HUES64 (cell line): Measurements from ENCODE around the gene PDE2A.

Source experiments
- H3K27ac ChIP-seq: 2 replicates; pipeline ENCODE4 v1.7.0; 2013; ENCODE audit warnings: low read depth, low read length, inconsistent platforms
- H3K27me3 ChIP-seq: 2 replicates; pipeline ENCODE4 v1.6.1; 2013; ENCODE audit warnings: mild to moderate bottlenecking, low read length; ENCODE audit not compliant: insufficient read depth
- H3K36me3 ChIP-seq: 2 replicates; pipeline ENCODE4 v1.6.1; 2013; ENCODE audit warnings: mild to moderate bottlenecking, low read length; ENCODE audit not compliant: insufficient read depth
- H3K4me1 ChIP-seq: 2 replicates; pipeline ENCODE4 v1.6.1; 2013; ENCODE audit warnings: mild to moderate bottlenecking, low read length, moderate library complexity; ENCODE audit not compliant: insufficient read depth
- H3K4me3 ChIP-seq: 2 replicates; pipeline ENCODE4 v1.5.1; 2013; ENCODE audit warnings: mild to moderate bottlenecking, low read length, moderate library complexity
- H3K9ac ChIP-seq: 2 replicates; pipeline ENCODE4 v1.6.1; 2013; ENCODE audit warnings: mild to moderate bottlenecking, low read depth, low read length
- H3K9me3 ChIP-seq: 2 replicates; pipeline ENCODE4 v1.6.1; 2013; ENCODE audit warnings: low read depth, low read length; ENCODE audit not compliant: insufficient read depth
- WGBS: fragments of 150-250, 120-280 bp; methylation state at CpG from one replicate; pipeline ENCODE4 v1.1.7; 2013; ENCODE audit warnings: missing lambda C conversion rate; 5-methylcytosine and 5-hydroxymethylcytosine counted together

The PDE2A gene

DNA sequence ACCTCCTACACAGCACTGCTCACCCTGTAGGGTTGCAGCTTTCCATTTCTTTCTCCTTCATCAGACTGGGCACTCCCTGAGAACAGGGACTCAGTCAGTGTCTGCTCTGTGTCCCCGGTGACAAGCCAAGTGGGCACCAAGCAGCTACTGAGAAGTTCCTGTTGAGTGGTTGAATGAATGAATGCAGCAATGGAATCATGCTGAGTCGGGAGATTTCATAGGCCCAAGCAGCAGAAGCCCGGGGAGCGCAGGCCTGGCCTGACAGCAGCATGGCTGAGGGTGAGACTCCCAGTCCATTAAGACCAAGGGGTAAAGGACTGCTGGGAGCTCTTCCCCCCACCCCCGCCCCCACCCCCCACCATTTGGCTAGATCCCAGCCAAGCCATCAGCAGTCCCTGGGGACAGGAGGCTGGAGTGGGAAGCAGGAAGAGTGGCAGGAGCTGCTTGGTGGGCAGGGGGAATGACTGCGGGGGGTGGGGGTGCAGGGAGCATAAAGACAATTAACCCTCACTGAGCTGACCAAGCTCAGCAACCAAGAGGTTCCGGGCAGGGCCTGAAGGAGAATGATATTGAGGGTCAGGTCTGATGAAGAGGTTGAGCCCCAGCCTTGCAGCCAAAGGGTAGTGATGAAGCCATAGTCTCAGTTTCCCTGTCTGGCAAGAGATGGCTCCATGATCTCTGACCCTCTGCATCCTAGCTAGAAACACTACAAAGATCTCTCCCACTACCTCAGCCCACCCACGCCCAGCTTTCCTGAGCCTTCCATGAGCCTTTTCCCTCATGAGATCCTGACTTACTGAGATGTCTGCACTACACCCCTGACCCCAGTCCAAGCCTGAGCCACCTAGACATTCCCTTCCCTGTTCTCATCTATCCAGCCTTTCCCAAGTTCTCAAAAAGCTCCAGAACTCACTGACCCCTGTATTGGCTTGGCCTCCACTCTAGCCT lies 2.8 kb downstream of the PDE2A start:
- Histone ChIP-seq H3K27ac (no peak overlapping the region), H3K4me3 (no peak overlapping the region), H3K9me3 (peaks cover 7% of the 10 kb centered on the region), H3K9ac (no peak overlapping the region), H3K4me1 (peaks cover 26% of the 10 kb centered on the region), H3K27me3 (peaks cover 35% of the 10 kb centered on the region), H3K36me3 (no peaks in the 10 kb centered on the region)
- WGBS, result 78% methylated on average over 7 of the region's 8 CpGs

DNA sequence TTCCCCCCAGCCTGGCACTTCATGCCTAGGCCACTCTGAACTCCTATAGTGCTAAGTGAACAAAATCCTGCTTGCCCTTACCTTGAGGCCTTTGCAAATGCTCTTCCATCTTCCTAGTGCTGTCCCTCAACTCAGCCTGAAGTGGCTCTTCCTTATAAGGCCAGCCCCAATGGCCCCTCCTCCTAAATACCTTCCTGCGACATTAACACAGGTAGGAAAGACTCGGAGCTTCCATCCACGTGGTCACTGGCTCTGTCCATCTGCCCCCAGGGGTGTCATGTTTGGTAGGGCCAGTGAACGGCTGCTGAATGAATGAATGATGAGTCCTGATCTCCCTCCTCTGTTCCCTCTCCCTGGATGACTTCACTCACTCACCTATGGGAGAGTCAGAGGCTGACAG lies 4.2 kb downstream of the PDE2A start:
- Histone ChIP-seq H3K9me3 (peaks cover 7% of the 10 kb centered on the region), H3K9ac (no peak overlapping the region), H3K27me3 (peaks cover 21% of the 10 kb centered on the region), H3K4me3 (no peak overlapping the region), H3K27ac (no peak overlapping the region), H3K4me1 (peaks cover 13% of the 10 kb centered on the region), H3K36me3 (no peaks in the 10 kb centered on the region)
- 39% methylated on average over 4 of the region's 4 CpGs for WGBS

DNA sequence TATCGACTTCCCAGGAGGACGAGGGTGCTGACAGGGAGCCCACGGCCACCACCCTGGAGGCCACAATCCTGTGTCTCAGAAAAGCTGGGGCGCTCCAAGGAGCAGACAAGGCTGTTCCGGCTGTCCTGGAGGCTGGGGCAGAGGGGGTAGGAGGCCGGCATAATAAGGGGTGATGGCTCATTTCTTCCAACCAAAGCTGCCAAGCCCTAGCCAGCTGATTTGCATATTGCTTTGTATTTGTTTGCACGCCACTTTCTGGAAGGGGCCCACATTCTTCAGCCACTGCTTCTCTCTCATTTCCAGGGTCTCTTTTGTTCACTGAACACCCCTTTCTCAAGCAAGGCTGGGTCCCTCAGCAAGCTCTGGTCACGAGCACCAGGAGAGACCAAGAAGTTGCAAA lies 4.7 kb downstream of the PDE2A start:
- Histone ChIP-seq H3K4me1 (peaks cover 10% of the 10 kb centered on the region), H3K9ac (no peak overlapping the region), H3K4me3 (no peak overlapping the region), H3K9me3 (peaks cover 7% of the 10 kb centered on the region), H3K27ac (no peak overlapping the region), H3K27me3 (peaks cover 16% of the 10 kb centered on the region), H3K36me3 (no peaks in the 10 kb centered on the region)
- 83% methylated on average over 8 of the region's 8 CpGs for WGBS

DNA sequence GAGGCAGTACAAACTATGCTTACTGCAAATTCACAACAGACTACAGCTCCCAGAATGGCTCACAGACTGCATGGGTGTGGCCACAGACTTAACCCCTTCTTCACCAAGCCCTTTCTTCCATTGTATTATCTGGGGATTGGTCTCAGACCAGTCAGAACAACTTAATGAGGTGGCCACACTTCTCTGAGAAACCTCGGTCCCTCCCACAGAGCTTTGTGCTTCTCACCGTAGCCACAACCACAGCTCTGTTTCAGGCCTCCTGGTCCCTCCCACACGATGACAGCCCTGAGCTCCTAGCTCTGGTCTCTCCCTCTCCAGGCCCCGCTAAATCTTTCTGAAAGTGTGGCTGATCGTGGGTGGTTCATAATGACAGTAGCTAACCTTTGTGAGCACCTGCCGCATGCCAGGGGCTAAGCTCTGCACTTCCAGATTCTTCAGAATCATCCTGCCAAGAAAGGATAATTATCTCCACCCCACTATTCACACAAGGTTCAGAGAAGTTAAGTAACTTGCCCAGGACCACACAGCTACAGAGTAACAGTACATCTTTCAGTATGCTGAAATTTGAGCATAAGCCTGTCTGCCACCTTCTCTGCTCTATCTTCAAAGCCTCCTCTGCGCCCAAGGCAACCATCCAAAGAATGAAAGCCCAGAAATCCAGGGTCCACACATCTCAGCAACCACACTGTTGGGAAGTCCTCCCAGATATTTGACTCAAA lies 5.4 kb downstream of the PDE2A start:
- Histone ChIP-seq H3K4me3 (no peak overlapping the region), H3K27me3 (peaks cover 8% of the 10 kb centered on the region), H3K36me3 (no peaks in the 10 kb centered on the region), H3K27ac (no peak overlapping the region), H3K4me1 (peaks cover 7% of the 10 kb centered on the region), H3K9me3 (peaks cover 7% of the 10 kb centered on the region), H3K9ac (no peak overlapping the region)
- WGBS, result 81% methylated on average over 7 of the region's 7 CpGs

DNA sequence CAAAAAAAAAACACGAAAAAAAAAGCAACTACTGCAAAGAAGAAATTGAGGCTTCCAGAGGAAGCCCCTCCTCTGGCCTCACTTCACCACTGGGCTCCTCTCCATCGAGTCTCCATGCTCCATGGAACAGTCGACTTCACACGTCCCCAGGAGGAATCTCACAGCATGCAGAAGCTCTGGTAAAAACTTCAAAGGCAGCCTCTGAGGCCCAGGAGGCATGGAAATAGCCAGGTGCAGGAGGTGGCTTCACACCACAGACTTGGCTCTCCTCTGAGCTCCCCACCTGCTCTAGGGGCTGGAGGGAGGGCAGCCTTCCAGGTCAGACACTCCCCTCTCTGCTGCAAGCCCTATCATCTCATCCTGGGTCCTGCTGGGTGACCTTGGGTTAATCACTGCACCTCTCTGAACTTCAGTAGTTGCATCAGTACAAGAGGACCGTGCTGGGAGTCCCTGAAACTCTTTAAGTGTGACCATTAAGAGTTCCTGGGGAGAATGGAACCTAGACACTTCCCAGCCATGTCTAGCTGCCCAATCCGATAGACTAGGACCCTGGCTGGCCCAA lies 8.2 kb downstream of the PDE2A start:
- no peak overlapping the region for H3K9ac ChIP-seq
- WGBS, result 53% methylated on average over 6 of the region's 6 CpGs

DNA sequence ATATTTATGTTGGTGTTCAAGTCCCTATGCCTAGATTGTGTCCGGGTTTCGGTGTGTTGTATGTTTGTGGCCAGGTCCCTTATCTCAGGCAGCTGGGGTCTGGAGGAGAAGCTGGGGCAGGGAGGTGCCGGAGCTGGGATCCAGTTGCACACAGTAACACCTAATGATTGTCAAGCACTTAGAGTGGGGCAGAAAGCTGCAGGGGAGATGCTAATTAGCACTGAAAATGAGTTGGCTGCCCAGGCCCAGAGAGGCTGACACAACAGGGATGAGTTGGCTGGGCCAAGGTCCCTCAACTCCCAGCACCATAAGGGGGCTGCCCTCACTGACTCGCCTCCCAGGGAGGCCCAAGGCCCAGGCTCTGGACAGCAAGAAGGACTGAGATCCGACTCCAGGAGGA lies 12.2 kb downstream of the PDE2A start:
- no peak overlapping the region for H3K4me3 ChIP-seq
- peaks cover 2% of the 10 kb centered on the region; the same call in 1 of the 2 replicates for H3K4me1 ChIP-seq
- H3K9ac ChIP-seq, result no peak overlapping the region
- no peak overlapping the region for H3K27ac ChIP-seq
- 80% methylated on average over 5 of the region's 5 CpGs for WGBS
- no peaks in the 10 kb centered on the region for H3K9me3 ChIP-seq
- no peaks in the 10 kb centered on the region for H3K36me3 ChIP-seq
- no peaks in the 10 kb centered on the region for H3K27me3 ChIP-seq

More for the DNA sequence above, 8.2 kb downstream of the PDE2A start:
- peaks cover 7% of the 10 kb centered on the region for H3K9me3 ChIP-seq
- peaks cover 7% of the 10 kb centered on the region for H3K4me1 ChIP-seq
- no peaks in the 10 kb centered on the region for H3K27me3 ChIP-seq
- no peaks in the 10 kb centered on the region for H3K36me3 ChIP-seq
- no peak overlapping the region for H3K4me3 ChIP-seq
- H3K27ac ChIP-seq, result no peak overlapping the region

DNA sequence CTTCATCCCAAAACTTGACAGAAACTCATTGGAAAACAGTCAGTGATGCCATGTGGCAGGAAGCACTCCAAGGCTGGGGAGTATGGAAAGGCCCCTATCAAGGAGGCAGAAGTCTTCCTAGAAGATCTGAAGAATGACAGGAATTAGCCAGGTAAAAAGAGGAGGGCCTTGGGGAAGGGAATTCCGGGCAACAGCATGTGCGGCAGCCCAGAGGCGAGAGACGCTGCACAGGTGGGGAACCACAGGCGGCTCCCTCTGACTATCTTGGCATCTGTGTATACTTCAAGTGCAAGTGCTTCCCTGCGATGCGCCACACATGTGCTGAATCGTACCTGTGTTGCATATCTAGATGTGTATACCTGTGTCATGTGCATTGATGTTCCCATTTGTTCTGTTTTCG lies 12.7 kb downstream of the PDE2A start:
- no peak overlapping the region for H3K27ac ChIP-seq
- no peaks in the 10 kb centered on the region for H3K36me3 ChIP-seq
- WGBS, result 93% methylated on average over 9 of the region's 9 CpGs
- H3K9ac ChIP-seq, result no peak overlapping the region
- H3K4me3 ChIP-seq, result no peak overlapping the region
- H3K27me3 ChIP-seq, result no peaks in the 10 kb centered on the region
- no peaks in the 10 kb centered on the region for H3K9me3 ChIP-seq
- peaks cover 8% of the 10 kb centered on the region; the same call in 1 of the 2 replicates for H3K4me1 ChIP-seq

DNA sequence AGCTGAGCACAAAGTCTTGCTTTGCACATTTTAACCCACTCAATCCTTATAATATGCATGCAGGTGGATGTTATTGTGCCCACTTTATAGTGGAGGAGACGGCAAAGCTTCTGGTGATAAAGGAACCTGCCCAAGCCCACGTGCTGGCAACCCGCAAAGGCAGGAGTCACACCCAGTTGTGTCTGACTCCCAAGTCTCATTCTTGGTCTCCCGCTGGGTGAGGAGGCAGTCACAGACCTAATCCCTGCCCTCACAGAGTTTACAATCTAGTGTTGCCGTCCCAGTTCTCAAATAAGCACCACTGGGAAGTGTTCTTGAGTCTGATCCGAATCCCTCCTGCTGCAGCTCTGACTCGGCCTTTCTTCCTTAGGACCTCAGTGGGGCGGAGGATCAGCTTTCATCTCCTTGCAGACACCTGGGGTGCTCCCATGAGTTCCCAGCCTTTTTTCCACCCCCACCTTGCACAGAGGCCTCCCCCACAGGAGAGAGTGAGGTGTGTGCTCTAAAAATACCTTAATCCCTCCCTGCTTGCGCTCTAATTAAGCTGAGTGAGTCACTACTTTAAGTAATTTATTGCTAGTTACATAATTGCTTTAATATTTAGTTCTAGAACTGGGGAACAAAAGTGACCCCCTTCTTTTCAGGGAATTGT lies 15.1 kb downstream of the PDE2A start:
- H3K27me3 ChIP-seq, result no peaks in the 10 kb centered on the region
- 80% methylated on average over 8 of the region's 9 CpGs for WGBS

DNA sequence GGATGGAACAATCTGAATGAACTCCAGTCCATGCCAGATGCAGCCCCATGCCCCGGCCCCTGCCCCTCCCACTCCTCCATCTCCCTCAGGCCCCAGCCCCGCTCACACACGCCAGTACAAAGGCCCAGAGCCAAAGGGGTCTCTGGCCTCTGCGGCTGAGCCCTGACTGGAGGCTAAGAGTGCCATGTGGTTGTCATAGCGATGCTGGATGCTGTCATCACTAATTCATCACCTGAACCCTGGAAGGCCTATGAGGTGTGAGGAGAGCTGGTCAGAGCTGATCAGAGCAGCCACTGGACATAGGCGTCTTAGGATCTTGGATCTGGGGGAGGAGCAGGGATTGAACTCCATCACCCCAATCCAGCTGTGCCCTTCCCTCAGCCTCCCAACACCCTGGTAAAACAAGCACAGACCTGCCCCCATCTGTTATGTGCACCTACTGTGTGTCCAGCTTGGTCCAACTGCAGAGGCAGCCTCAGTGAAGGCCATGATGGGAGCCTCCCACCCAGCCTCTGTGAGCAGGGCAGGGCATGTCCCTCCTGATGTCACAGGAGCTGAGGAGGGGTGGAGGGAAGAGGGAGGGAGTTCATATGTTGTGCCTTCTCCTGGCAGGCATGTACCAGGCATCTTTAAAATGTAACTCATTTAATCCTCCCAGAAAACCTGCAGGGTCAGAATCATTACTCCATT lies 16.7 kb downstream of the PDE2A start:
- H3K4me1 ChIP-seq, result peaks cover 17% of the 10 kb centered on the region; the same call in 1 of the 2 replicates
- no peak overlapping the region for H3K9ac ChIP-seq
- WGBS, result 81% methylated on average over 6 of the region's 6 CpGs
- no peak overlapping the region for H3K4me3 ChIP-seq
- H3K36me3 ChIP-seq, result no peaks in the 10 kb centered on the region
- H3K27ac ChIP-seq, result no peak overlapping the region
- no peaks in the 10 kb centered on the region for H3K27me3 ChIP-seq
- H3K9me3 ChIP-seq, result no peaks in the 10 kb centered on the region

More for the DNA sequence above, 15.1 kb downstream of the PDE2A start:
- H3K9ac ChIP-seq, result no peak overlapping the region
- H3K27ac ChIP-seq, result no peak overlapping the region
- no peaks in the 10 kb centered on the region for H3K9me3 ChIP-seq
- peaks cover 9% of the 10 kb centered on the region; the same call in 1 of the 2 replicates for H3K4me1 ChIP-seq
- H3K36me3 ChIP-seq, result no peaks in the 10 kb centered on the region
- H3K4me3 ChIP-seq, result no peak overlapping the region

DNA sequence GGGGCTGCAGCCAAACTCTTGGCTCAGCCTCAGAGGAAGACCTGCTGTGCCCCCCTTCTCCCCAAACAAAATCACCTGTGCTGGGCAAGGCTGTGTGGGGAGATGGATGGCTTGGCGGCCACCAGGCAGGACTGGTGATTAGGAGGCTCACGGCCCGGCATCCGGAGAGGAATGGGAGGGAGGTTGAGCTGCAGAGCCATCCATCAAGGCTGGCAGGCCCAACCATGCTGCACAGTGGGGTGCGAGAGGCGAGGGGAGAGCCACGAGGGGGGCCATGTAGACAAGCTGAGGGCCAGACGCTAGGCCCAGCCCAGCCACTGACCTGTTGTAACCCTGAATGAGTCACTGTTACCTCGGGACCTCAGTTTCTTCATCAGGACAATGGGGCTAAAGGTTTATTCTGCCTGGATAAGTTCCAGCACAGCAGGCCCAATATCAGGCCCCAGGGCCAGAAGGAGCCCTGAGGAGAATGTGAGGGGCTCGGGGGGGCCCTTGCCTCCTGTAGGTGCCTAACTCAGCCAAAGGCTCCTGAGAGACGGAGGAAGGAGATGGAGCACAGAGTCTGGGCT lies 18.2 kb downstream of the PDE2A start:
- H3K9me3 ChIP-seq, result no peaks in the 10 kb centered on the region
- H3K27me3 ChIP-seq, result no peaks in the 10 kb centered on the region
- H3K27ac ChIP-seq, result no peak overlapping the region
- no peak overlapping the region for H3K9ac ChIP-seq
- H3K4me1 ChIP-seq, result peaks cover 17% of the 10 kb centered on the region; the same call in 1 of the 2 replicates
- no peaks in the 10 kb centered on the region for H3K36me3 ChIP-seq
- WGBS, result 78% methylated on average over 11 of the region's 11 CpGs
- no peak overlapping the region for H3K4me3 ChIP-seq
